HG03469 (cell line): ENCODE measurements around the gene GPHN.
A peak's percentile ranks its signal among the peaks of the same experiment; 100 is the strongest.

Experiments
- ATAC-seq: cut with Tn5 transposase; IDR thresholded peaks from one replicate; pipeline ENCODE4 v1.9.1; 2021; ENCODE audit warnings: mild to moderate bottlenecking, moderate library complexity, moderate number of reproducible peaks; ENCODE audit not compliant: unreplicated experiment

Gene GPHN

DNA sequence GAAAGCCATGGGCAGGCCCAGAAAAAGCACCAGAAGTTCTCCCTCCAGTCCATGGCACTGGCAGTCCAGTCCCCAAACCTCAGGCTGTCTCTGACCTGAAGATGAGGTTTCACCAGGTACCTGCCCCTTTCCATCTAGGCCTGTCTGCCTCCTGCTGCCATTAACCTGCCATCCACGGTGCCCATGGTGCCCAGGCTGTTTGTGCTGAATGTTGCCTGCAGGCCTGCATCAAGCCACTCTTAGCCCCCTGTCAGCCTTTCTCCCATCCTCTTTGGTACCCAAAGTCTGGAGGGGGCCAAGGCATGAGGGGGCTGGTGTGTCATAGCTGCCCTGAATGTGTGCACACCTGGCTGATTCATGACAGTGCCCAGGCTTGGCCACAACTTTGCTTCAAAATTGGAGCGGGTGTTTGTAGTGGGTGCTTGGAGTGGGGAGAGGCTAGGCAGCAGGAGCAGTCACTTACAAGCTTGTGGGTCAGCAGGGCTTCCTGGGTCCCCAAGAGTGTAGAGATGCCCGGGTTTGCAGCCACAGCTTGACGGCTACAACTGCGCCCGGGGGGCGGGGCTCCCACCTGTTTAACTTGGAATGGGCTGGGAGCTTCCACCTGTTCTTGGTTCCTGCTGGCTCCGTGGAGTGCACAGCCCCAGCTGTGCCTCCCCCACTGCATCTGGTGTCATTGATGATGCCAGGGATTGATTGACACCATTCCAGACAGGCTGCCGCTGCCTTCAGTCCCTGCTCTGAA is 88.5 kb downstream of the GPHN start:
- ATAC-seq: no peak

DNA sequence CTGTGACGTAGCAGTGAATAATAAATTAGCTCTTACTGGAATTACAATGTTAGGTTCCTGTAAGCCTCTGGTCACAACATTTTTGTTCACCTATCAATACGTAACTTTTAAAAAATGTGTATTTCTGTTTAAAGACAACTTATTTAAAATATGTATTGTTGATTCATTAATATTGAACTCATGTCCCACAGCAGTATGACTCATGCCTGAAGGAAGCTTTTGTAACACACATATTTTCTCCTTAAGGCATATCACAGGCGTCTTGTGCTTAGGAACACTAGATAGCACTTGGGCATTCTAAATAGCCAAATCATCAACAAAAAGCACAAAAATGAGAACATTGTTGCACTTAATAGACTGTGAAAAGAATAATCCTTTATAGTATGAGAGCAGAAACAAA is 92.5 kb downstream of the GPHN start:
- ATAC-seq: no peak

DNA sequence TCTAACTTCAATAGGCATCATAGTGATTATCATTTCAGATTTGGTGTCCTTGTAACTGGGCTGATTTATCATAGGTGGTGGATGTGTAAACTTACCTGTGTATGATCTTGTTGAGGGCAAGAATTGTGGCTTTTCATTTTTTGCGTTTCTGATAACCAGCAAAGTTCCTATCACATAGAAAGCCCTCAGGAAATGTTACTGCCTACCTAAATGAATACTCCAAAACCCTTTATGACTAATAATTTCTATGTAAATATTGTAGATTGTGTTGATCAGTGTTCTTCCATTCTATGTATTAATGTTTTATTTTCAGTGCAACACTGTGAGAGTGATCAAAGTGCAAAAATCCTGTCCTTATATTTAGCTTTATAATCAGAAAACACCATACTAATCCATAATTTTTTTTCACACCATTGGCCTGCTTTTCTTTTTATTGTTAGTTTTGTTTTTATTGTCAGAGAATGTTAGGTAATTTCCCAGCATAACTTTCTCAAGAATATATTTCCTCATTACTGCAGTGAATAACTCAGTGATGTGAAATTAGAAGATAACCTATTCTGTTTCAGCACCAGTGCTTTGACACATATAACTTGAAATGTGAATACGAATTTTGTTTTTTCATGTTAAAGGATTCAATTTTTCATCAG is 94.1 kb downstream of the GPHN start:
- ATAC-seq: no peak

DNA sequence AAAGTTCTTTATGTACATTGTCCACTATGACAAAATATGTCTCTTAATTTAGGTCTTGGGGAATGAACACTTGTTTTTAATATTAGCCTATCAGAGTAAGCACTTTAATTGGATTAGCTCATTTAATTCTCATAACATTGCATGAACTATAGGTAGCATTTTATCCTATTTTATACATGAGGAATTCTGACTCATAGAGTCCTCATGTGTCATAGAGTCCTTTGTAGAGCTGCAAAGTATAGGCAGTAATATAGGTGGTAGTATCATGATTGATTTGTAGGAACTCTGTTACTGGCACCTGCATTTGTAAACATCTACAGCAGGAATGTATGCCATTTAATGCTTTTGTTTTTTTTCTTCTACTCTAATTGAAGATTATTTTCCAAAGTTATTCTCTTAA is 96.0 kb downstream of the GPHN start:
- ATAC-seq: no peak

DNA sequence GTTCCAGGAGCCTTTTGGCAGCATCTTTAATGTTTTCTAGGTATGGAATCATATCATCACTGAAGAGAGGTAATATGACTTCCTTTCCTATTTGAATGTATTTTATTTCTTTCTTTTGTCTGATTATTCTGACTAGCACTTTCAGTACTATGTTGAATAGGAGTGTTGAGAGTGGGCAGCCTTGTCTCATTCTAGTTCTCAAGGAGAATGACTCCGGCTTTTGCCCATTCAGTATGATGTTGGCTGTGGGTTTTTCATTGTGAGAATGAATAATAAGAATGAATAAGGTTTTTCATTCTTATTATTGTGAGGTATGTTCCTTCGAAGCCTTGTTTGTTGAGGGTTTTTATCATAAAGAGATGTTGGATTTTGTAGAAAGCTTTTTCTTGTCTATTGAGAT is 98.9 kb downstream of the GPHN start:
- ATAC-seq: no peak

DNA sequence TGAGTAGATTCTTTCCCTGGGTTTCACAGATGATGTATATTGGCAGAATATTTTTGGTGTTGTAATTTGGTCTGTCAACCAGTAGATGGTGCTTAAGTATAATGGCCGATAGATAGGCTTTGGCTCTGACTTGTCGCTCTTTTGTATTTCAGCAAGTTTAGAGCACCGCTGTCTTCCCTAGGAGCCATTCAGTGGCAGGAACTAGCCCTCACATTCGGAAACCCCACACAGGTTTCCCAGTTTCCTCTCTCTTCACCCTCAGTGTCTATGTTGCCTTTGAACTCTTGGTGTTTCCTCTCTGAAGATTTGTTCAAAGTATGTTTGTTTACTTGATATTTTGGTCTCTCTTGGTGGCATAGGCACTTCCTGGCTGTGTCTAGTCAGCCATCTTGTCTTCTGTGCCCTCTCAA is 102.2 kb downstream of the GPHN start:
- no peak for ATAC-seq

DNA sequence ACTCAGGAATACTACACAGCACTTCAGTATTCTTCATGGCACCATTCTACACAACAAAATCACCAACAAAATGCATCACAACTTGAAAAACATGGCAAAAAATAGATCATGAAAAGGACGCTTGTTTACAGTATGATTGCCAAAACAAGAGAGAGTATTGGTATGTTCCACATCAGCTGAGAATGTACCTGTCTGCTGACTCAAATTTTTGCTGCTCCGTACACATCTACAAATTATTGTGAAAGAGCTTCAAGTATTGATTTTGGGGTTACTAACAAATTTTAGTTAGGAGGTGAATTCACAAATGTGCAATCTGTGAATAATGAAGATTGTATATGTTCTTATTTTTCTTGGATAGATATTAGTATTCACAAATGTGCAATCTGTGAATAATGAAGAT is 105.4 kb downstream of the GPHN start:
- no peak for ATAC-seq

DNA sequence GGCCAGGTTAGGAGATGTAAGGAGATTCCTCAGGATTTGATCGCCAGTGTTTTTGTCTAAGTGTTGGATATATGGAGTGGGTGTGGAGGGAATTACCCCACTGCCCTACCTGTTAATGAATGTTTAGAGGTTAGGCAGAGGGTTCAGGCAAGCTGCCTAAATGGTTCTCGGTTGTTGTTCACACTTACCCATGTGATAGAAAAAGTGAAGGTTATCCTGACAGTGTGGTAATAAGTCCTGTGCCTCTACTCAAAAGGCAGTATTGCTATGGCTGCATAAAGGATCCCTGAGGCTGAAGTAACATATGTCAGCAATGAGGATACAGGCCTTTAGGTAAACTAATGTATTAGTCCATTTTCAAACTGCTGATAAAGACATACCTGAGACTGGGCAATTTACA is 112.0 kb downstream of the GPHN start:
- ATAC-seq: no peak

DNA sequence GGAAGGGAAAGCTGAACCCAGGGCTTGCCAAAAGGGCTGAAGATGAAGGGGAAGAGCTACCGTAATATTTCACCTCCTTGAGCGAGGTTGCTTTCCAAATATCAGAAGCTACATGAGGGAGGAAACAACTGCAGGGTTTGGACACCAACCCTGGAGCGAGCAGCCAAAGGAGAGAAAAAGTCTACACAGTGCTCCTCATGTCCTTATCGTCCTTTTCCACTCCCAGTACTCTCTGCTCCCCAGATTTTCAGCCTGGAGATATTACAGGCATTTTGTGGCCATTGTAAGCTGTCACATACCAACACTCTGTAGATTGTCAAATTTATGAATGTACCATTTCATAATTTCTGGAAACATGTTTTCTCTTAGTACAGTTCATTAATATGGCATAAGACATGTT is 115.9 kb downstream of the GPHN start:
- no peak for ATAC-seq

DNA sequence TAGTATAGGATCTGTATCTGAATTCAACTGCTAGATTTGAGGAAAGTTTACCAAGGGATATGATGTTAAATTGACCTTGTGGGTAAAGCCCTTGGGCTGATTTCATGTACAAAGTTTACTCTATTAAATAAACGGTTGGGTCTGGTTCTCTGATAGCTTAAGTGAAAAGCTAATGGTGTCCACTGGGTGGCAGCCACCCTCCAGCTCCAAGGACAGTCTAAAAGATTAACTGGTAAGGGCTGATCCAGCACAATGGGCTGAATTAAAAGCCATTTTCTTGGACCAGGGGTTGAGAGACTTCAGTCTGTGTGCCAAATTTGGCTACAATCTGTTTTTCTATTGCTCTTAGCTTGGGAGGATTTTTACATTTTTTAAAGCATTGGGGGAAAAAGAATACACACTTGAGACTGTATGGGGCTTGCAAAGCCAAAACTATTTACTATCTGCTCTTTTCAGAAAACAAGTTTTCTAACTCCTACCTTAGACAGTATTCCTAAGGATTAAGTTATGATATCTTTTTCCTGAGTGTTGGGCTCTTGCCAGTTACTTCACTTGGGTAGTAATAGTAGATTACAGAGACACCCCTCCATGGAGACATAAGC is 116.5 kb downstream of the GPHN start:
- no peak for ATAC-seq

DNA sequence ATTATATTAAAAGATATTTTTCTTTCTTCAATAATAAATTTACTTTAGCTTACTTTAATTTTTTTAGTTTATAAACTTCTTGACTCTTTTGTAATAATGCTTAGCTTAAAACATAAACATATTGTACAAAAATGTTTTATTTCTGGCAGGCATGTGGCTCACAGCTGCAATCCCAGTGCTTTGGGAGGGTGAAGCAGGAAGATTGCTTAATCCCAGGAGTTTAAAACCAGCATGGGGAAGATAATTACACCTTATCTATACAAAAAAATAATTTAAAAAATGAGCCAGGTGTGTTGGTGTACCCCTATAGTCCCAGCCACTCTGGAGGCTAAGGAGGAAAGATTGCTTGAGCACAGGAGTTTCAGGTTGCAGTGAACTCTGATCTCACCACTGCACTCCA is 120.7 kb downstream of the GPHN start:
- no peak for ATAC-seq

DNA sequence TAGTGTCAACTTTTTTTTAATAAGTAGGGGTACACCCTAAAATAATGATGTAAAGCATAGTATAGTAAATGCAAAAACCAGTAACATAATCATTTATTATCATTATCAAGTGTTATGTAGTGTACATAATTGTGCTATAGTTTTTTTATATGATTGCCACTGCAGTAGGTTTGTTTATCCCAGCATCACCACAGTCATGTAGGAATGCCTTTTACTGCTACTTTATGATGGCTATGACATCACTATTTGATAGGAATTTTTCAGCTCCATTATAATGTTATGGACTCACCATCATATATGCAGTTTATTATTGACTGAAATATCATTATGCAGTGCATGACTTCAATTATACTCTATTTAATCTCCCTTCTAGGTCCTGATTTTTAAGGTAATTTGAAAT is 121.6 kb downstream of the GPHN start:
- ATAC-seq: no peak

DNA sequence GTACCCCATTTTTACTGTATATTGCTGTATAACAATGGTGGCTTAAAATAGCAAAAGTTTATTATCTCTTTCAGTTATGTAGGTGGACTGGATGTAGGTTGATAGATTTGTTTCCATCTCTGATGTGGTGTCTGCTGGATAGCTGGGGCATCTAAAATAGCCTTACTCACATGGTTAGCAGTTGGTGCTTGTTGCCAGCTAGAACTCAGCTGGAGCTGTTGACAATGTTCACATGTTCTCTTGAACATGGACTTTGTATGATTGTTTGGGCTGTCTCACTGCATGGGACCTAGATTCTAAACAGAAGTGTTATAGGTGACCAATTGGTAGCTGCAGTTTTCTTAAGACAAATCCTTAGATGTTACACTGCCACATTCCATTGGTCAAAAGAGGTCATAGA is 126.9 kb downstream of the GPHN start:
- ATAC-seq: no peak

DNA sequence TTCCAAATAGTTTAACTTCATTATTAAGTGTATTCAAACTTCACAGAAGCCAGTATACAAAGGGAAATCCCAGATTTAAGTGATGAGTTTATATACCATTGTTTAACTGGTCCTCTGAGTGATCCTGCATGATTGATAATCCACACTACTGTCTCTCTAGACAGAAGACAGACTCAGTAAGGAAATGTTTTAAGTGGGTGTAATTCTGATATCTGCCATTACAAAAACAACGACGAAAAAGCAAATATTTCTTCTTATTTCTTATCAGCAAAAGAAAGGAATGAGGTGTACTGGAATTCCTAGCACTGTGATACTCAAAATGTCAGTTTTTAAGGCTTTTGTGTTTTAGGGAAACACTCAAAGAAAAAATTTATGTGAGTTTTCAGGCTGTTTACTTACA is 127.5 kb downstream of the GPHN start:
- ATAC-seq: no peak

DNA sequence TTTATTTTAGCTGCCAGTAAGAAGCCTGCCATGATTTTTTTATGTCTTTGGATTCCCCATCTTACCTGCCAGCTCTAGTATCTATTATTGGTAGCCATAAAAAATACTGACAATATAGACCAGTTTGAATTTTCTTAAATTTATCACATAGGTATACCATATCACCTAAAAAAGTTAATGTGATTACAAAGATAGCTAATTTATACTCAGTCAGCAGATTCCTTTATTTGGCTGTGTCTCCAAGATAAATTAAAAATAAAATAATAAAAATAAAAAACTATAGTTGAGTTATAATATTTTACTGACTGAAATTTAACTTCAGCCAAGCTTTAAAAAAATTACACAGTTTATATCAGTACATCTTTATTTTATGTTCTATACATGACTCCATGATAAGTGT is 128.3 kb downstream of the GPHN start:
- no peak for ATAC-seq

DNA sequence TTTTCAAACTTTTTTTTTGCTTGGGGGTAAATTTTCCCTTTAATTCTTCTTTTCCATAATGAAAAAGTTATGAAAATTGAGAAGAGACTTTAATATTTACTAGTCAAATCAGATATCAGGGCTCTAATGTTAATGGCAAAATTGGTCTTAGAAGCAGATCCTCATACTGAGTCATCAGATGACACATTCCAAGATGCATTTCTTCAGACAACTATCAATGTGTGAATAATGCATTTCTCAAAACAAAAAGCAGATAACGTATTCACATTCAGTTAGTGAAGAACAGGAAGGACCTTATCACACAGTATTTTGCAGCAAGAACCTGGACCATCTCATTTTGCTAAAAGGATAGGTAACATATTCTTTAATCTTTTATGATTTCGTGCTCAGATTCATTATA is 130.7 kb downstream of the GPHN start:
- ATAC-seq: no peak

DNA sequence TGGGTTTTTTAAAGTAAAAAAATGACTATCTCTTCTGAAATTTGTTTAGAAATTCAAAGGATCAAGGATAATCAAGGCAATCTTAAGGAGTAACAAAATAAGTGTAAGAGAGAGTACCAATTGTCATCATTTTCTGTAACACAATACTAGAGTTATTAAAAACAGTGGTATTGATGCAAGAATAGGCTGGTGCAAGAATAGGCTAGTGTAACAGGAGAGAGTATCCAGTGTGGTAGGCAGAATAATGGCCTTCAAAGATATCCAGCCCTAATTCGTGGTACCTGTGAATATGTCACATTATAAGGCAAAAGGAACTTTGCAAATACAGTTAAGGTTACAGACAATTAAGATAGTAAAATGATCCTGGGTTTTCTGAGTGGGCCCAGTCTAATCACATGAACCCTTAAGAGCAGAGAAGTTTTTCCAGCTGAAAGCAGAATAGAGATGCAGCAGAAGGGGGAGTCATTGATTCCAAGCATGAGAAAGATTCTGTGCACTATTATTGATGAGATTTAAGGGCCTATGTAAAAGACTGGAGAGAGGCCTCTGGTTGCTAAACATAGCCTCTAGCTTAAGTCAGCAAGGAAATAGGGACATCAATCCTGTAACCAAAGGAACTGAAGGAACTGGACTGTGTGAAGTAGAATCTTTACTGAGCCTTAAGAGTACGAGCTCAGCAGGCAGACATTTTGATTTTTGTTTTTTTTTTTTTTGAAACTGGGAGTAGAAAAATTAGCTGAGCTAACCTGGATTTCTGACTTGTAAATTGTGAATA is 134.1 kb downstream of the GPHN start:
- ATAC-seq: no peak

DNA sequence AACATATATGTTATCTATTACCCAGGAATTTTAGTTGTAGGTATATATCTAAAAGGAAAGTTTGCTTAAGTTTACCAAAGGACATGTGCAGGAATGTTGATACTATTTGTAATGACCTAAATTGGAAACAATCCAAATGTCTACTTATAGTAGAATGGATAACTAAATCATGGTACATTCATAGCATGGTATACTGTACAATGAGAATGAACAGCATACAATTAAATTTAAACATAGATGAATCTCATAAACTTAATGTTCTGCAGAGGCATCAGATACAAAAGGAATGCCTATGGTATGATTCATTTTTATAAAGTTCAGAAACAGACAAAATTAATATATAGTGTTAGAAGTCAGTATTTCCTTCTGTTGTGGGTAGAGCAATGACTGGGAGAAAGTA is 135.4 kb downstream of the GPHN start:
- ATAC-seq: no peak

DNA sequence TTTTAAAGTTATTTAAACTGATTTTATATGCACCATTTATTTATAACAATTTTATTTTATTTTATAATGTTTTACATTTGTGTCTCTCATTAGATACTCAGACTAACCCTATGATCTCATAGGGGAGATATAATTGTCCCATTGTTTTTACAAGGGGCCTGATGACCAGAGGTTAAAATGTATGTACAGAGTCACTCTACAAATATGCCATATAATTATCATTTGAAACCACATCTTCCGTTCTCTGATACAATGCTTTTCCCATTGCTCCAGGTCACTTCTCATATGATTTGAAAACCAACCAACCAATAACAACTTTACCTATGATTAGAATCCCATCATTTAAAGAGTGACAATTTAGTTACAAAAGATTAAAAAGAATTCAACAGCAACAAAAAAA is 137.8 kb downstream of the GPHN start:
- ATAC-seq: no peak

DNA sequence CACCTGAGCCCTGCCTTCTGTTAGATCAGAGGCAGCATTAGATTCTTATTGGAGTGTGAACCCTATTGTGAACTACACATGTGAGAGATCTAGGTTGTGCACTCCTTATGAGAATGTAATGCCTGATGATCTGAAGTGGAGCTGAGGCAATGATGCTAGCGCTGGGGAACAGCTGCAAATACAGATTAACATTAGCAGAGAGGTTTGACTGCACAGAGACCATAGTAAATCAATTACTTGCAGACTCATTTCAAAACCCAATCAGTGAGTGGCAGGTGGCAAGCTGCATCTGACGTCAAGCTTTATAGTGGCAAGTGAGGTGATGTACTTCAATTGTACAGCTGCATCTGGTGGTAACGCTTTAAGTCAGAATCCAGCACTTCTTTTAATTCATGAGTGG is 141.6 kb downstream of the GPHN start:
- ATAC-seq: no peak

DNA sequence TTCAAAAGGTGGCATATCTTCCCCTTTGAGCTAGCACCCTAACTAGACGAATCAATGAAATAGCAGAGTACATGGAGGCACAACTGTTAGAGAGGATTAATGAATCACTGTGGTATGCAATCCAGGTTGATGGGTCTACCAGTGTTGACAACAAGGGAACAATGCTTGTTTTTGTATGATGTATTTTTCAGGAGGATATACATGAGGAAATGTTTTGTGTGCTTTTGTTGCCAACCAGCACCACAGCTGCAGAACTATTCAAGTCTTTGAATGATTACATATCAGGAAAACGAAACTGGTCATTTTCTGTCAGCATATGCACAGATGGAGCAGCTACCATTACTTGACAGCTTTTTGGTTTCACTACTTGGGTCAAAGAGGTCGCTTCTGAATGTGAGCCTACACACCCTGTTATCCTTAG is 142.6 kb downstream of the GPHN start:
- ATAC-seq: peak; percentile 48
